DND-41 (cell line): ENCODE results near the gene ARRB1.

Source experiments
- ATAC-seq: fragments of 200-7000 bp; cut with Tn5 transposase; 3 replicates; pipeline ENCODE4 v1.9.1; 2021; ENCODE audit warnings: low read depth; ENCODE audit not compliant: insufficient read depth
- DNase-seq: peaks from one replicate; pipeline ENCODE4 v3.0.0-alpha.2; 2020
- H2AFZ ChIP-seq: 2 replicates; pipeline ENCODE4 v1.6.0; 2012; ENCODE audit warnings: low read depth, low read length
- H3K27ac ChIP-seq: 2 replicates; pipeline ENCODE4 v1.5.1; 2012; ENCODE audit warnings: low read length, inconsistent platforms
- H3K27me3 ChIP-seq: fragments of 200-600 bp; sonication (generic); 2 replicates; pipeline ENCODE4 v1.6.0; 2012; ENCODE audit warnings: low read length, mild to moderate bottlenecking, inconsistent platforms; ENCODE audit not compliant: insufficient read depth, poor library complexity
- H3K36me3 ChIP-seq: 2 replicates; pipeline ENCODE4 v1.5.1; 2012; ENCODE audit warnings: low read length, inconsistent platforms; ENCODE audit not compliant: insufficient read depth
- H3K4me1 ChIP-seq: 2 replicates; pipeline ENCODE4 v1.5.1; 2012; ENCODE audit warnings: mild to moderate bottlenecking, low read length; ENCODE audit not compliant: insufficient read depth
- H3K4me2 ChIP-seq: 2 replicates; pipeline ENCODE4 v1.6.0; 2012; ENCODE audit warnings: mild to moderate bottlenecking, moderate library complexity, low read length, inconsistent platforms; ENCODE audit not compliant: insufficient read depth
- H3K4me3 ChIP-seq, 2 experiments: fragments of 200-600 bp in 1 of 2; shearing (Covaris generic) in 1 of 2; 2 replicates each; pipeline ENCODE4 v1.5.1; 2012 to 2016; ENCODE audit warnings: inconsistent platforms in 2 of 2, low read length in 2 of 2, mild to moderate bottlenecking in 2 of 2, low read depth in 1 of 2, moderate library complexity in 1 of 2
- H3K79me2 ChIP-seq: 2 replicates; pipeline ENCODE4 v1.6.0; 2012; ENCODE audit warnings: low read length, inconsistent platforms; ENCODE audit not compliant: insufficient read depth
- H3K9ac ChIP-seq: 2 replicates; pipeline ENCODE4 v1.6.0; 2012; ENCODE audit warnings: low read depth, mild to moderate bottlenecking, inconsistent platforms, low read length, moderate library complexity
- H3K9me3 ChIP-seq: 2 replicates; pipeline ENCODE4 v1.5.1; 2012; ENCODE audit warnings: low read length, moderate library complexity, mild to moderate bottlenecking, inconsistent platforms; ENCODE audit not compliant: insufficient read depth, severe bottlenecking
- H4K20me1 ChIP-seq: 2 replicates; pipeline ENCODE4 v1.6.0; 2012; ENCODE audit warnings: low read length; ENCODE audit not compliant: insufficient read depth
- CTCF ChIP-seq: IDR thresholded peaks from 2 replicates; pipeline ENCODE4 v1.5.1; 2012; ENCODE audit warnings: borderline replicate concordance, low read length, moderate library complexity, mild to moderate bottlenecking; ENCODE audit not compliant: poor library complexity, severe bottlenecking; ENCODE audit errors: extremely low read depth
- EZH2 ChIP-seq: IDR thresholded peaks from 3 replicates; pipeline ENCODE4 v1.6.1; 2012; ENCODE audit warnings: borderline replicate concordance, low read depth, mild to moderate bottlenecking, moderate library complexity, low read length, inconsistent platforms; ENCODE audit not compliant: severe bottlenecking

Gene ARRB1

GRCh38 chr11:75320046-75320618 lies 31.3 kb downstream of the ARRB1 start:
- peaks cover 5% of the 10 kb centered on the region; the same call in 1 of the 2 replicates for H3K79me2 ChIP-seq
- DNase-seq, result no peak
- H3K4me2 ChIP-seq, result no peak overlapping the region
- TF ChIP-seq CTCF (no peak), EZH2 (no peak)
- no peak overlapping the region for H3K4me3 ChIP-seq
- H3K9ac ChIP-seq, result no peak overlapping the region
- ATAC-seq, result no peak
- H3K36me3 ChIP-seq, result no peaks in the 10 kb centered on the region
- no peaks in the 10 kb centered on the region for H3K4me1 ChIP-seq
- peaks cover 26% of the 10 kb centered on the region for H4K20me1 ChIP-seq
- no peak overlapping the region for H3K27ac ChIP-seq
- no peak overlapping the region for H2AFZ ChIP-seq
- no peaks in the 10 kb centered on the region for H3K9me3 ChIP-seq
- H3K27me3 ChIP-seq, result no peaks in the 10 kb centered on the region

- Histone ChIP-seq H3K27ac (no peak overlapping the region), H2AFZ (no peak overlapping the region), H3K9me3 (no peaks in the 10 kb centered on the region), H3K4me2 (no peak overlapping the region), H4K20me1 (peaks cover 29% of the 10 kb centered on the region), H3K27me3 (no peaks in the 10 kb centered on the region), H3K4me1 (no peaks in the 10 kb centered on the region), H3K79me2 (peaks cover 5% of the 10 kb centered on the region; the same call in 1 of the 2 replicates), H3K36me3 (no peaks in the 10 kb centered on the region), H3K4me3 (no peak overlapping the region), H3K9ac (no peak overlapping the region)
- DNase-seq (no peak), ATAC-seq (no peak)
- TF ChIP-seq CTCF (no peak), EZH2 (no peak)
These were observed 32.2 kb downstream of the ARRB1 start for GRCh38 chr11:75319035-75319877.

GRCh38 chr11:75317446-75318122 lies 33.9 kb downstream of the ARRB1 start:
- Histone ChIP-seq H3K27me3 (no peaks in the 10 kb centered on the region), H3K4me3 (no peak overlapping the region), H3K36me3 (no peaks in the 10 kb centered on the region), H3K27ac (no peak overlapping the region), H3K4me1 (no peaks in the 10 kb centered on the region), H4K20me1 (peaks cover 43% of the 10 kb centered on the region), H3K9me3 (no peaks in the 10 kb centered on the region), H3K79me2 (peaks cover 6% of the 10 kb centered on the region; the same call in 1 of the 2 replicates), H3K9ac (no peak overlapping the region), H3K4me2 (no peak overlapping the region), H2AFZ (no peak overlapping the region)
- TF ChIP-seq EZH2 (no peak), CTCF (no peak)
- no peak for ATAC-seq
- DNase-seq, result no peak
